ENCODE measurements around the gene DISP2.

DISP2 gene

DNA sequence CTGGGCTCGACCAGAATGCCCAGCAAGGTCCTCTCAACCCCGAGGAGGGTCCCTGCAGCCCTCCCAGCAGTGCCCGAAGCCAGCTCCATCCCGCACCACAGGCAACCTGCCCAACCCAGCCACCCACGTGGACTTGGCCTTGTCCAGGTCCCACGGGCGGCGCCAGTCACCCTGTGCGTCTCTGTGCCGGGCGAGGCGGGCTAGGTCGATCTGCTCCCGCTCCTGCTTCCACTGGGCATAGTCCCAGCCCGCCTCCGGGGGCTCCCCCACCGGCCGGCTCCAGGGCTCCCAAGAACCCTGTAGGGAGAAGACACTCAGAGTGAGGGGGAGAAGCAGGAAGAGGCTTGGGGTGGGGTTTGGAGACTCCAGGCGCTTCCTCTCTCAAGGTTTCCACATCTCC, 20.4 kb upstream of the DISP2 start:
- Histone ChIP-seq H3K9me3 (ENCODE audit: control insufficient read depth, insufficient read depth, low read depth, low read length) (no peaks in the 10 kb centered on the region), H3K27ac (ENCODE audit: extremely low read depth, low read depth, low read length) (no peak overlapping the region), H3K4me1 (ENCODE audit: control insufficient read depth, insufficient read depth, low read length) (peaks cover 10% of the 10 kb centered on the region), H3K36me3 (ENCODE audit: control insufficient read depth in 2 of 2, insufficient read depth in 1 of 2, low read length in 2 of 2) (no peaks in the 10 kb centered on the region), H3K4me3 (ENCODE audit: low read depth, low read length) (no peak overlapping the region)
- TF ChIP-seq ZBTB10 (tag by site-specific recombination; IDR thresholded peaks at IDR 0.05), result no peak
- no peak for TF ChIP-seq ZNF704 (tag by site-specific recombination; IDR thresholded peaks at IDR 0.05)
- no peak for TF ChIP-seq ZNF707 (tag by site-specific recombination; IDR thresholded peaks at IDR 0.05)
- TF ChIP-seq SP7 (tag by site-specific recombination; IDR thresholded peaks at IDR 0.05), result no peak
- no peak for TF ChIP-seq IKZF3 (tag by site-specific recombination; IDR thresholded peaks at IDR 0.05)
- TF ChIP-seq ZNF292 (tag by site-specific recombination; IDR thresholded peaks at IDR 0.05; ENCODE audit: borderline replicate concordance, low read depth), result no peak
- no peak for TF ChIP-seq ZNF2 (tag by site-specific recombination; IDR thresholded peaks at IDR 0.05)
- no peak for TF ChIP-seq RBAK (tag by site-specific recombination; IDR thresholded peaks at IDR 0.05)
- no peak for TF ChIP-seq ZNF529 (tag by site-specific recombination; IDR thresholded peaks at IDR 0.05; ENCODE audit: insufficient replicate concordance)
- TF ChIP-seq ZNF19 (tag by site-specific recombination; IDR thresholded peaks at IDR 0.05; ENCODE audit: low read depth), result no peak
- no peak for TF ChIP-seq SALL2 (tag by site-specific recombination; IDR thresholded peaks at IDR 0.05; ENCODE audit: borderline replicate concordance)
- no peak for TF ChIP-seq HOXD13 (CRISPR knock-in tag; IDR thresholded peaks at IDR 0.05; ENCODE audit: borderline replicate concordance)
- TF ChIP-seq, protein P1, sequence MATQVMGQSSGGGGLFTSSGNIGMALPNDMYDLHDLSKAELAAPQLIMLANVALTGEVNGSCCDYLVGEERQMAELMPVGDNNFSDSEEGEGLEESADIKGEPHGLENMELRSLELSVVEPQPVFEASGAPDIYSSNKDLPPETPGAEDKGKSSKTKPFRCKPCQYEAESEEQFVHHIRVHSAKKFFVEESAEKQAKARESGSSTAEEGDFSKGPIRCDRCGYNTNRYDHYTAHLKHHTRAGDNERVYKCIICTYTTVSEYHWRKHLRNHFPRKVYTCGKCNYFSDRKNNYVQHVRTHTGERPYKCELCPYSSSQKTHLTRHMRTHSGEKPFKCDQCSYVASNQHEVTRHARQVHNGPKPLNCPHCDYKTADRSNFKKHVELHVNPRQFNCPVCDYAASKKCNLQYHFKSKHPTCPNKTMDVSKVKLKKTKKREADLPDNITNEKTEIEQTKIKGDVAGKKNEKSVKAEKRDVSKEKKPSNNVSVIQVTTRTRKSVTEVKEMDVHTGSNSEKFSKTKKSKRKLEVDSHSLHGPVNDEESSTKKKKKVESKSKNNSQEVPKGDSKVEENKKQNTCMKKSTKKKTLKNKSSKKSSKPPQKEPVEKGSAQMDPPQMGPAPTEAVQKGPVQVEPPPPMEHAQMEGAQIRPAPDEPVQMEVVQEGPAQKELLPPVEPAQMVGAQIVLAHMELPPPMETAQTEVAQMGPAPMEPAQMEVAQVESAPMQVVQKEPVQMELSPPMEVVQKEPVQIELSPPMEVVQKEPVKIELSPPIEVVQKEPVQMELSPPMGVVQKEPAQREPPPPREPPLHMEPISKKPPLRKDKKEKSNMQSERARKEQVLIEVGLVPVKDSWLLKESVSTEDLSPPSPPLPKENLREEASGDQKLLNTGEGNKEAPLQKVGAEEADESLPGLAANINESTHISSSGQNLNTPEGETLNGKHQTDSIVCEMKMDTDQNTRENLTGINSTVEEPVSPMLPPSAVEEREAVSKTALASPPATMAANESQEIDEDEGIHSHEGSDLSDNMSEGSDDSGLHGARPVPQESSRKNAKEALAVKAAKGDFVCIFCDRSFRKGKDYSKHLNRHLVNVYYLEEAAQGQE (tag by site-specific recombination; IDR thresholded peaks at IDR 0.05), result no peak
- no peak for TF ChIP-seq ZNF140 (tag by site-specific recombination; IDR thresholded peaks at IDR 0.05)
- TF ChIP-seq ZFHX2 (tag by site-specific recombination; conservative IDR thresholded peaks at IDR 0.05), result no peak
- no peak for TF ChIP-seq HOXA7 (CRISPR knock-in tag; IDR thresholded peaks at IDR 0.05; ENCODE audit: borderline replicate concordance)
- no peak for TF ChIP-seq ZNF660 (tag by site-specific recombination; IDR thresholded peaks at IDR 0.05)
- CTCF ChIA-PET, result interaction anchor here (1.0 to 7.1 kb wide), 14 partner anchors 9 to 305 kb away, joined by 3 to 82 read pairs (median 6); partner anchors contain the start of genes INAFM2 and PLCB2
- POLR2A ChIA-PET, result interaction anchor here (1.1 to 1.7 kb wide), 3 partner anchors 9 to 14 kb away, joined by 3 to 4 read pairs (median 3); no protein-coding TSS in a partner anchor

GRCh38 chr15:40338041-40338657, 19.9 kb upstream of the DISP2 start:
- ChIA-PET POLR2A (interaction anchor here (1.1 to 1.7 kb wide), 3 partner anchors 11 to 15 kb away, joined by 3 to 4 read pairs (median 3); no protein-coding TSS in a partner anchor), CTCF (interaction anchor here (0.7 to 7.1 kb wide), 20 partner anchors 9 to 508 kb away, joined by 3 to 82 read pairs (median 5); partner anchors contain the start of genes INAFM2 and PLCB2)
- H3K4me1 ChIP-seq (ENCODE audit: control insufficient read depth, insufficient read depth, low read length), result peaks cover 10% of the 10 kb centered on the region
- H3K27ac ChIP-seq (ENCODE audit: extremely low read depth, low read depth, low read length), result no peak overlapping the region
- H3K9me3 ChIP-seq (ENCODE audit: control insufficient read depth, insufficient read depth, low read depth, low read length), result no peaks in the 10 kb centered on the region
- no peaks in the 10 kb centered on the region for H3K36me3 ChIP-seq (ENCODE audit: control insufficient read depth in 2 of 2, insufficient read depth in 1 of 2, low read length in 2 of 2)
- H3K4me3 ChIP-seq (ENCODE audit: low read depth, low read length), result no peak overlapping the region
- TF ChIP-seq ZNF777 (tag by site-specific recombination; IDR thresholded peaks at IDR 0.05; ENCODE audit: borderline replicate concordance), result no peak
- TF ChIP-seq SCRT2 (tag by site-specific recombination; IDR thresholded peaks at IDR 0.05), result no peak
- peak; percentile 27; the same call in 1 of the 2 replicates for TF ChIP-seq ZBTB17 (tag by site-specific recombination; IDR thresholded peaks at IDR 0.05)
- TF ChIP-seq ZNF37A (tag by site-specific recombination; IDR thresholded peaks at IDR 0.05), result no peak
- TF ChIP-seq SP3 (tag by site-specific recombination; IDR thresholded peaks at IDR 0.05), result peak; percentile 17; the same call in 1 of the 2 replicates
- TF ChIP-seq ZBTB44 (tag by site-specific recombination; IDR thresholded peaks at IDR 0.05), result no peak
- TF ChIP-seq ZNF155 (tag by site-specific recombination; IDR thresholded peaks at IDR 0.05), result no peak

Data from HEK293 (cell line).